SK-N-SH (cell line): ENCODE results near the gene AIP.

Experiments used
- CTCF ChIP-seq: fragments of 200-600 bp; sonication (generic); IDR thresholded peaks from 2 replicates; pipeline ENCODE4 v1.6.1; 2017; ENCODE audit warnings: antibody characterized with exemption, mild to moderate bottlenecking, moderate library complexity
- EP300 ChIP-seq, 2 experiments: IDR thresholded peaks; 2 replicates each; pipeline versions ENCODE4 v1.4.0 to v1.6.1; 2012; ENCODE audit warnings: borderline replicate concordance in 1 of 2, low read depth in 1 of 2, low read length in 1 of 2
- MXI1 ChIP-seq: IDR thresholded peaks from 2 replicates; pipeline ENCODE4 v1.6.1; 2012; ENCODE audit warnings: mild to moderate bottlenecking, low read depth, low read length, improper control_type of control experiment
- POLR2AphosphoS5 ChIP-seq: IDR thresholded peaks from 2 replicates; pipeline ENCODE4 v1.6.1; 2012; ENCODE audit warnings: low read depth, low read length
- TEAD4 ChIP-seq: IDR thresholded peaks from 2 replicates; pipeline ENCODE4 v1.4.0; 2012; ENCODE audit warnings: mild to moderate bottlenecking, borderline replicate concordance; ENCODE audit not compliant: insufficient read depth

GRCh38 chr11:67538306-67538705 lies 55.5 kb downstream of the AIP start:
- TF ChIP-seq TEAD4 (no peak), CTCF (no peak), POLR2AphosphoS5 (no peak), MXI1 (no peak), EP300 (IDR thresholded peaks at IDR 0.05; ENCODE audit: borderline replicate concordance in 1 of 2, low read depth in 1 of 2, low read length in 1 of 2) (no peak)
